HG03469 (cell line): ENCODE measurements around the gene PRCD.
"Not testable (repeated sequence)": the region's sequence is repeated elsewhere in the genome, so short reads cannot be mapped to it uniquely, and the experiment has no call there.

Source experiments
- ATAC-seq: cut with Tn5 transposase; IDR thresholded peaks from one replicate; pipeline ENCODE4 v1.9.1; 2021; ENCODE audit warnings: mild to moderate bottlenecking, moderate library complexity, moderate number of reproducible peaks; ENCODE audit not compliant: unreplicated experiment

The PRCD gene

DNA sequence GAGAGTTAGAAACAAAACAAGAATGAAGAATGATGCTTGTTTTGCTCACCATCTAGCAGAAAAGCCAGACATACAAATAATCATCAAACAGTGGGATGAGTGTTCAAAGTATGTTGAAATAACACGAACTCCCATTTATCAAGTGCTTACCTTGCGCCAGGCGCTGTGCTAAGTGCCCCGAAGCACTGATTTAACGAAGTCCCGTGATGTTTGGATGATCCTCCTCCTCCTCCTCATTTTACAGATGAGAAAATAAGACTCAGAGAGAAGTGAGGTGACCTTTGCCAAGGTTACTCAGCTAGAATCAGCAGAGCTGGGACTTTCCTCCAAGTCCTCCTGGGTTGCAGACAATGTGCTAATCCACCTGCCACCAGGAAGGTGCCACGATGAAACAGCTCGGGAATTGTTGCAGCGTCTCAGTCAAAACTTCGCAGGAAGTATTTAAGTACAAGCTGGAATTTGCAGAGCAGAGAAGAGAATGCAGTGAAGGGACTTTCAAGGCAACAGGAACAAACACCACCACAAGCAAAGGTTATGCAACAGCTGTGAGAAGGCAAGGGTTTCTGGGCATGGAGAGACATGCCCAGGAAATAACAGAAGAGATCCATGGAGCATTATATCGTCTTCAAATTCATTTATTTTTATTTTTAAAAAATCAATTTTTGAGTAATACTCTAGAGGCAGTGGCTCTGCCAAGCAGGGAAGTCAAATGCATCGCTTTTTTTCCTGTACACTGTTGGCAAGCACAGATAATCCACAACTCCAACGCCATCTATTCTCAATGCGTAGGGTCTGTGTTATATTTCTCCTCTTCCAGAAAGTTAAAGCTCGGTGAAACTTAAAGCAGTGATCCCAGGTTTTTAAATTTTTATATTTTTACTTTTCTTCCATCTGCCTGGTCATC lies 11.1 kb downstream of the PRCD start:
- no peak for ATAC-seq

DNA sequence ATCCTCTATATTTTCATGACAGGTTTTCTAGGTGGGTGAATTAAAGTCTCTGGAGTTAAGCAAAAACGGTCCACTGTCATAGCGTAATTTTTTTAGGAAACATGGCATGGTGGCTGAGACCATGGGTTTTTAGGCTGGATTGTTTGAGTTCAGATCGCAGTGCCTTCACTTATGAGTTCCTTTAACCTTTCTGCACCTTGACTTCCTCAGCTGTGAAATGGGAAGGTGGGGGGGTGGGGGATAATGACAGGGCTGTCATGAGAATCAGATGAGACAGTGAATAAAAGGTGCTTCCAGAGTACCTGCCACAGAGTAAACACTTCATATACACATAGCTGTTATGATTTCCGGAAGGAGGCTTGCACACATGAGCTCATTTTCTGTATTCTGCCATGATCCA lies 11.8 kb downstream of the PRCD start:
- no peak for ATAC-seq

DNA sequence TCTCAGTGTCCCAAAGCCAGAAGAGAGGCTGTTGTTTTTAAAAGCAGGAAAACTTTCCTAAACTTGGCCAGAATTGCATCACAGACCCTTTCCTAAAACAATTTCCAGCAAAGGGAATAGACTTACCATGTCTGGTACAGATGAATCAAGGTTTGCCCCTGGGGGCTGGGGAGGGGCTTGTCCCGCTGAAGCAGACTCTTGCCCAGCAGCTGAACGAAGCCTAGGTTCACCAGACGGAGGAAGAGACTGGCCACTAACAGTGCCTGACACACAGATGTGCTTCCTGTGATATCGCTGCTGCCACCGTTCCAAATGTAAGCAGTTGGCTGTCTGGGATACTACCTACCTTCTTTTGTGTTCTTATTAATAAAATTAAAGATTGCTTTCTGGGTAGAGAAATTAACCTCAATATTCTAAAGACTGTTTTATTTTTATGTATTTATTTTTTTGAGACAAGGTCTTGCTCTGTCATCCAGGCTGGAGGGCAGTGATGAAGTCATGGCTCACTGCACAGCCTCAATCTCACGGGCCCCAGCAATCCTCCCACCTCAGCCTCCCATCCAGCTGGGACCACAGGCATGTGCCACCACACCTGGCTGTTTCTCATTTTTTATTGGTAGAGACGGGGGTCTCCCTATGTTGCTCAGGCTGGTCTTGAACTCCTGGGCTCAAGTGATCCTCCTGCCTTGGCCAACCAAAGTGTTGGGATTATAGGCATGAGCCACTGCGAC lies 13.5 kb downstream of the PRCD start:
- ATAC-seq = no peak

DNA sequence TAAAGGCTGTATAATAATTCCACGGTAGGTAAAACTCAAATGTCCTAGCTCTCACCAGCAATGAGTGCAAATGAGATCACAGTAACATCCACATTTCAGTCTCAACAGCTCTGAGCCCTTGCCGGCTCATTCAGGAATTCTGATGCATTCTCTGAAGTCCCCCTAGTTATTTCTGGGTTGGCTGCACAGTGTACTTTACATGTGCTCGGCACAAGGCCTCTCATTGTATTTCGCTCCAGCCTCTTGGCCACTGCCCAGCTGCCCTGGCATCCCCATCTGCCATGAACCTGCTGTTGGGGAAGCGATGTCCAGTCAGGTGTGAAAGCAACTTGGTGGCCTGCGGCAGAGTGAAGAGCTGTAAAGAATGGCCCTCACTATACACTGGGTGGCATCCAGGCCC lies 14.3 kb downstream of the PRCD start:
- ATAC-seq = no peak

DNA sequence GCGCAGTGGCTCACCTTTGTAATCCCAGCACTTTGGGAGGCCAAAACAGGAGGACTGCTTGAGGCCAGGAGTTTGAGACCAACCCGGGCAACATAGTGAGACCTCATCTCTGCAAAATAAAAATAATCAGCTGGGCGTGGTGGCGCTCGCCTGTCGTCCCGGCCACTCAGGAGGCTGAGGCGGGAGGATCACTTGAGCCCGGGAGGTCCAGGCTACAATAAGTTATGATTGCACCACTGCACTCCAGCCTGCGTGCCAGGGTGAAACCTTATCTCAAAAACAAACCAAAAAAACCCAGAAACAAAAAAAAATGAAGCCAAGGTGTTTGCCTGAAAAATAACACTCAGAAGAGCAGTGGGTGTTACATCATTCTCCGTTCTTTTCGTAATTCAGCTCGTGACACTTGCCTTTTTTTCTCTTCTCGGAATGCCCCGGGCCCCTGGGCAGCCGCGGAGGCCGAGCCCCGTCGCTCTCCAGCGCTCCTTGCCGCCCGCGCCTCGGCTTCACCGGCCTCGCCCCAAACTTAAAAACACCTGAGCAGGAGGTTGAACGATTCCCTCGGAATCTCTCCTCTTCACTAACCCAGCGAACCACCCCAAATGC lies 17.0 kb downstream of the PRCD start:
- ATAC-seq = peak; percentile 6

DNA sequence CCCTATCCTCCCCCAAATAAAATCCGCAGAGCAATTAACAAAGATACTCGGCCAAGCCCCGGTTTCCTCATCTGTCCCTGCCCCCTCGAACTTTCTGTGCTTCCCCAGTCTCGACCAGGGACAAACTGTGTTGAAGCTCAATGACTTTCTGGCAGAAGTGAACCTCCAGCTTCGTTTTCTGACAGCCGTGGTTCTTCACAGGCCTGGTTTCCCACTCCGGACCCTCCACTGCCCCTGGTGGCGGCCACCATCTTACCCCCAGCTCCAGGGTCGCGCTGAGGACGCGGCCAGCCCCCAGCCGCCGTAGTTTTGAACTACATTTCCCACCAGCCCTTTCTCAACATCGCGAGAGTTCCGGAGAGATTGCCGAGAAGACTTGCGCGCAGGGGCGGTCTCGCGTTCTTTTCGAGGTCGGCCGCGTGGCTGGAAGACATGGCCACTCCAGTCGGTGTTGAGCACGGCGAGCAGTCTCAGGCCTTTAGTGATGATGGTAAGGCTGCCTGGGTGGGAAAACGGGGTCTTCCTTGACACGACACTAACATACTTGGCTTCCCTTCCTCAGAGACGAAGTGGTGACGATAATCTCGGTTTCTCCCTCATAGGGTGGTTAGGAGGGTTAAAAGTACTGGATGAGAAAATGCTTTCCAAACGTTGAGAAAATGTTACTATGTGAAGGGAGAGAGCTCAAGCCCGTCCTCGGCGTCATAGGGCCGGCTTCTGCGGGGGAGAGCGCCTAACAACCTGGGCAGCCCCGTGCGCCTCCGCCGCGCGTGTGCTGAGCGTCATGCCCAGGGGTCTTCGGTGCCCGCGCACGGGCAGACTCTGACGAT lies 17.7 kb downstream of the PRCD start:
- peak; percentile 49 for ATAC-seq

DNA sequence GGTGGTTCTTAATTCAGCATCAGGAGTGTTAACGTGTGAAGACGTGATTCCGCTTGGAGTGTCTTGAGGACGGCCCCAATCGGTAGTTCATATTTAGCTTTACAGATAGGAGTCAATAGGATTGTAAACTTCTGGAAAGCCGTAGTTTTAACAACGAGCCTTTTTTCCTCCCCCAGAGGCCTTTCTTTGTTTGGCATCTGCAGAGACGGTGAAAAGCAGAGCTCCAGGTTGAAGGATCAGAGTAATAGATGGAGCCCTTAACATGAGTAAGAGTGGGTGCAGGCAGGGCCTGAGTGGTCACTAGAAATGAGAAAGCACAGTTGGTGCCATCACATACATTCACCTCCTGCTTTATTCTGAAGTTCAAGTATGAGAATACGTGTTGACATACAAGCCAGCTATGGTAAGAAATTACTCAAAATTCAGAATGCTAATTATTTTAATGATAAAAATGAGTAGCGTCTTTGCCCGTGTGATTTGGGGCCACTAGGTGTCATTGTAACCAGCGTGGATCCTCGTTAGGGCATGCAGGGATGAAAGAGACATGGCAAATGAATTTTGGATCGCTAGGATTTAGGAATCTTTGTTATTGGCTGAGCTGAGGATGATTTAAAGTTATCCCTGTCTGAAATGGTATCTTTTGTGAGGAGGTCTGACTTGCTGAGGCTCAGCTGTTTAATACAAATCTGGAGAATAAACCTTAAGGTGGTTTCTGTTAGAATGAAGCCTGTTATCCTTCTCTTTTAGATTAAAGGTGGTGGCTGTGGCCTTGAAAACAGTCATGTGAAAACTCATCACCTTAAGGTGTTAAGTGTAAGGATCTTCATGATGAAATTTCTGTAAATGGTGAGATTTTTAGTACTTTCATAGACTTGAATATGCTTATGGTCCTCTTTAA lies 18.6 kb downstream of the PRCD start:
- ATAC-seq = no peak

DNA sequence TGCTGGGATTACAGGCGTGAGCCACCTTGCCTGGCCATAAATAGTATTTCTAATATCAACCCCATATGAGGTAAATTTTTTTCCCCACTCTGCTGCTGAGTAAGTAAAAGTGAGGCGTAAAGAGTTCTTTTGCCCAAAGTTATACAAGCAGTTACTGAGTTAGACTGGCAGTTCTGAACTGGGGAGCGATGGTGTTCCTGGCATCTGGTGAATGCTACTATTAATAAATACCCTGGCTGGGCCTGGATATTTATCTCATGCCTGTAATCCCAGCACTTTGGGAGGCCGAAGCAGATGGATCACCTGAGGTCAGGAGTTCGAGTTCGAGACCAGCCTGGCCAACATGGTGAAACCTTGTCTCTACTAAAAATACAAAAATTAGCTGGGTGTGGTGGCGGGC lies 19.6 kb downstream of the PRCD start:
- not testable (repeated sequence) for ATAC-seq

DNA sequence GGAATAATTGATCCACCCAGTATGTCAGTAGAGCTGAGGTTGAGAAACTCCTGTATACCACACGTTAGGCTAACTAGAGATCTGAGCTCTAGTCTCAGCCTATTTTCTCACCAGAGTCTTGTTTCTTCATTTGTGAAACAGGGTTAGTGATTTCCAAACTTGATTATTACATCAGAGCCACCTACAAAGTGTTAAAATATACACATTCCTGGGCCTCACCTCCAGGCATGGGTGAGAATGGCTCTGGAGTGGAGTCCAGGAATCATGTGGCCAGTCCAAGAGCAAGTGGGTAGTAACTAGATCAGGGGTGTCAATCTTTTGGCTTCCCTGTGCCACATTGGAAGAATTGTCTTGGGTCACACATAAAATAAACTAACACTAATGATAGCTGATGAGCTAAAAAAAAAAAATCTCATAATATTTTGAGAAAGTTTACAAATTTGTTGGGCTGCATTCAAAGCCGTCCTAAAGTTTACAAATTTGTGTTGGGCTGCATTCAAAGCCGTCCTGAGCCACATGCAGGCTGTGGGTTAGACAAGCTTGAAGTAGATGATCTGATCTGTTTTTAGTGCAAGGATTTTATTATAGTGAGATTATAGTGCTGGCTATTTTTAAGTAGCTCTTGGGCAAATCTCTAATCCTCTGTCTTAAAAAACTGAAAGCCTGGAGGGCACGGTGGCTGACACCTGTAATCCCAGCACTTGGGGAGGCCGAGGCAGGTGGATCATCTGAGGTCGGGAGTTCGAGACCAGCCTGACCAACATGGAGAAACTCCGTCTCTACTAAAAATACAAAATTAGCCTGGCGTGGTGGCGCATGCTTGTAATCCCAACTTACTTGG lies 20.4 kb downstream of the PRCD start:
- no peak for ATAC-seq

DNA sequence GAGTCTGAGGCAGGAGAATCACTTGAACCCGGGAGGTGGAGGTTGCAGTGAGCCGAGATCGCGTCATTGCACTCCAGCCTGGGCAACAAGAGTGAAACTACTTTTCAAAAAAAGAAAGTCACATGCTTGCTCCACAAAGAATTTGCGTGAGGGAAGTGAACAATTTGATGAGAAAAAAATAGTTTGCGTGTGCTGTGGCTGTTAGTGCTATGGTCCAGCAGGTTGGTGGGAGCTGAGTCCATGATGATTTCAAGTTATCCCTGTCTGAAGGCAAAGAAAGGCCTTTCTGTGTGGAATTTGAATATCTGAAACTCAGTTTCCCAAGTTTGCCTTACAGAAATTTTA lies 21.0 kb downstream of the PRCD start:
- ATAC-seq = no peak

DNA sequence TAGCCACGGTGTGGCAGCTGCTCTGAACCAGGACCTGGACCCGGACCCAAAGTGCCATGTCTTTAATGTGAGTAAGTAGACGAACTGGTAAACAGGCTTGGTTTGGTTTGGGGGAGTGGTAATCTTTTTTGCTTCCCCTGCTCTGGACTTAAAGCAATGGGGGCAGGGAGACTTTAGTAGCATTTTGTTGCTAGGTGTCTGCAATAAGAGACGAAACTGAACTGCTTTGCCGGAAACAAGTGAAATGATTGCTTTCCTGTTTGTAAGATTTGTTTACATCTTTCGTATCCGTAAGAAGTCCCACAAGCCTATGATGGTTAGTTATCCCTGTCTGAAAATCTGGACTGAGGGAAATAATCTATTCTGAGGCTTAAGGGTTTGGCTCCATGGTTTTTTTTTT lies 21.5 kb downstream of the PRCD start:
- no peak for ATAC-seq

DNA sequence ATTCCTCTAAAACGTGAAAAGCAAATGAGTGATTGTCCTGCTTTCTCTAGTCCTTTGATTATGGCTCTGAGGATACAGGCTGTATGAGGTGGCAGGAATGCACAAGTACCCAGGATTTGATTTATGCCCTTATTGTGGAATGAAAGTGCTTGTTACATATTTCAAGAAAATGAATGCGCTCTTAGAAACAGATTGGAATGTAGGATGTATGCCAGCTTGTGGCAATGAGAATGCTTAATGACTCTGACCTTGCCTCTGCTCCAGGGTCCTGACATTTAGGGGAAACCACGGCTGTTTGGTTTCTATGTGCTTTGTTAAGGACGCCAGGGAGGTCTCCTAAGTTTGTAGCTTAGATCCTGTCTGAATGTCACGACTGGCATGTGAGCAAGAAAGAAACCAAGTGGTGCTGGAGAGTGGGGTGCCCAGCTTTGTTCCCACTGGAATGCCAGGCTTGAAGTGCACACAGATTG lies 22.0 kb downstream of the PRCD start:
- ATAC-seq = no peak

DNA sequence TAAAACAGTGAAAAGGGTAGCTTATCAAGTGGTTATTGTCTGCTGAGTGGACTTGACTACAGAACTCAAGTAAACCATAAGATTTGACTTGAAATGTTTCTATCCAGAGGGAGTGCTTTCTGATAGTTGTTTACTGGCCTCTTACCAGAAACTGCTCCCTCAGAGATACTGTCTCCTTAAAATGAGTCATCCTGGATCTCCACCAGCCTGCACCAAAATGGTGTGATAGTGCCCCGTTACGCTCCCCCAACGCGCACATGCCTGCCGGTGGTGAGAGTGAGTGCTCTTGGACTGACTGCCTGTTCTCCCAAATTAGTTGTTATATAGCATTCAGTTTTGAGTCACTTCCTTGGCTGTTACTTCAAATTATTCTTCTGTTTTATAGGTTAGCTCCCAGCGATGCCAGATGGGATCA lies 22.9 kb downstream of the PRCD start:
- ATAC-seq = no peak

DNA sequence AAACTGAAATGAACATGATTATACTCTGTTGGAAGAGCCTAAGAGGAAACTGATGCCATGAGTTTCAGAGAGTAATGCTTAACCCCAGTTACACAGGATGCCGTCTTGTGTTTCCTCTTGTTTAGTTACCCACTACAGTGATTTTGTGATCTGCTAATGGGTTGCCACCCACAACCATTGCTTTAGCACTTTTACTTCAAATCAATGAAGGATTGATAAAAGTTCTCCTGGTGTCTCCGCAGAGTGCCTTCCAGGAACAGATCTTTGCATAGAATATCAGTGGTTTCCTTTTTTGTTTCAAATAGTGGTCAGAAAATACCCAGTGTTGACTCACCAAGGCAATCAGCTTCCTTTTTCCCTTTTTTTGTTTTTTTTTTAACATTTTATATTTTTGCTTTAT lies 23.5 kb downstream of the PRCD start:
- ATAC-seq = not testable (repeated sequence)

DNA sequence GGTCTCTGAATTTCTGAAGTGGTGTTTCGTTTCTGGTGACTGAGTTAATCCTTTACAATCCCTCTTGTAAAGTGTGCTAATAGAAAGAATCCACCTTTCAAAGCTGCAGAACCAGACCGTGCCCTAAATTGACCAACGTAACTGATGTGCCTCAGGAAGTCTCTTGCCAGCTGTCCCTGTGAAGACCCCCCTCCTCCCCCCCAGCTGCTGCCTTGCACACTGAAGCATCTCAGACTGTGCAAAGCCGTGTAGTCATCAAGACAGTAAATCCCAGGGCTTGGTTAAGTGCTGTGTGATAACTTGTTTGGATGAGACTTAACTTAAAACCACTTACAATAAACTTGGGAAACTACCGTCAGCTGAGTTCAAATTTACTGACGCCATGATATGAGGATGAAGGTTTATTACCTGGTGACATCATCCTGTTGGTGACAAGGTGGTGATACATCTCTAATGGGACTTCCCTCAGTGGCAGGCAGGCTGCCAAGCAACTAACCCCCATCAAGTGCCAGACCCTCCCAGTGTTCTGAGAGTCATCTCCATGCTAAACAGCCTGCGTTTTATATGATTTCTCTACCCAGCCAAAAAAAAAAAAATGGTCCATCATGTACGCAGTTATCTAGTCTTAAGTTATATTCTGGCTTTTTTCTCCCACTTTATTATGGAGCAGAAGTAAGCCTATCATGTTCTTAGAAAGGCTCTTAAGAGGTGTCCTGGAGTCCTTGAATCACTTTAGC lies 25.3 kb downstream of the PRCD start:
- ATAC-seq = not testable (repeated sequence)

DNA sequence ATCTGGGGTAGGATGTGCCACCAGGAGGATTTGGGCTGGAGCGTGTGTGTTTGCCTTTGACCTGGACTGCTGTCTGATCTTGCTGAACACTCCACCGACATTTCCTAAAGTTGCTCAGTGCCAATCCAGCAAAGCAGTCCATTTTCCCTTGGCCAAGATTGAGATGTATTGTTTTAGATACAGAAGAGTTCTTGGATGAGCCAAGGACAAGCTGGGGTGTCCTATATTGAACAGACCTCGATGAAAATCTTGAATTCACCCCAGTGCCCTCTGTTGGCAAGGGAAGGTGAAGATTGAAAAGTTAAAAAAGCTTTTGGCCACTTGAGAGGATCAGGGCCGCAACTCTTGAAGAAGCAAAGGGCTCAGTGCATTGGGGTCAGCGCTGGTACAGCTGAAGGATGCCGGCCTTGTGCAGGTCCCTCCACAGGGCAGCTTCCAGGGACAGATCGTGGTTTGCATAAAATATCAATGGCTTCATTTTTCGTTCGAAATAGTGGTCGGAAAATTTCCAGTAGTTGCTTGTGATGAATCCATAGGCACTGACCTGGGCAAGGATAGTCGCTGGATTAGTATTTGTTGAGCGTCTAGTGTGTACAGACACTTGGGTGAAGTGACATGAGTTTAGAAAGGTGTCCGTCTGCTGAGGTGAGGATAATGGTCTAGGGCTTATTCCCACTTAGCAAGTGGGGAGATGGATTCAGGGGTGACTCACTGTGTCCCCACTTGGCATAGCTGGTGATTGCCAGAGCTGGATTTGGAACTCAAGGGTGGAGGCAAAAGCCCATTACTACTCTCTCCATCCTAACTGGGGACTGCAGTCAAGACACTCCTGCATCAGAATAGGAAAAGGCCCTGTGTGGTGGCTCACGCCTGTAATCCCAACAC lies 26.1 kb downstream of the PRCD start:
- ATAC-seq = no peak

DNA sequence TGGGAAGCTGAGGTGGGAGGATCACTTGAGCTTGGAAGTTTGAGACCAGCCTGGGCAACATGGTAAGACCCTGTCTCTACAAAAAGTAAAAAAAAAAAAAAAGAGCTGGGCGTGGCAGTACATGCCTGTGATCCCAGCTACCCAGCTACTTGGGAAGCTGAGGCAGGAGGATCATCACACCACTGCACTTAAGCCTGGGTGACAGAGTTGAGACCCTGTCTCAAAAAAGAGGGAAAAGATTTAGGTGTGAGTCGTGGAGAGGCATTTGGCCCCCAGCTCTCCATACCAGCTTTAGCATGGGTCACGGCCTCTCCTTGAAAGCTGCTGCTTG lies 26.7 kb downstream of the PRCD start:
- ATAC-seq = no peak
